Measurements from ENCODE around the gene DEFB127. TPM values are rescaled to one million over a fixed set of nuclear protein-coding genes. Genes with fewer than 3 reads are reported as not detected.

Gene DEFB127
- total RNA-seq, result not detected in 2 replicates

DNA sequence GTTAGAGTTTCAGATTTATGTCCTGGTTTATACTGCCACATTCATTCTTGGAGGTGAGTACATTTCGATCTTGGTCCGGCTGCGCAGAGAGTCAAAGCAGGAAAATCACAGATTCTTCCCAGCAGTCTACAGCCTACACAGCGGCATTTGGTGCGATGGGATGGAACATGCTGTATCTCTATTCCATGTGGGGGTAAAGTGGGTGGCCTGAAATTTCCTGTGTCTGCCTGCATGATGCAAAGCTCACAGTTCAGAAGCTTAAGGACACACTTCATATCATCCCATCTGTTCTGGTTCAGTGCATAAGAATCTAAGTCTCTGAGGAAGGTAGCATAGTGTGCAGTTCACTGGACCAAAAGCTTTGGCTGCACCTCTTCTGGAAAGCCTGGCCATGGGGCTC, at the start of gene DEFB127:
DEFB127 (plus strand) TSS at position 301 of the 400 bp plus-strand sequence; CDS start at position 392, 91 bp downstream.

GRCh38 chr20:142290-142689, 15.0 kb upstream of the DEFB127 start, which contains the start of gene DEFB126:
Gene DEFB126 (plus strand): TSS chr20:142590. CDS start chr20:142629, 39 bp downstream.

DNA sequence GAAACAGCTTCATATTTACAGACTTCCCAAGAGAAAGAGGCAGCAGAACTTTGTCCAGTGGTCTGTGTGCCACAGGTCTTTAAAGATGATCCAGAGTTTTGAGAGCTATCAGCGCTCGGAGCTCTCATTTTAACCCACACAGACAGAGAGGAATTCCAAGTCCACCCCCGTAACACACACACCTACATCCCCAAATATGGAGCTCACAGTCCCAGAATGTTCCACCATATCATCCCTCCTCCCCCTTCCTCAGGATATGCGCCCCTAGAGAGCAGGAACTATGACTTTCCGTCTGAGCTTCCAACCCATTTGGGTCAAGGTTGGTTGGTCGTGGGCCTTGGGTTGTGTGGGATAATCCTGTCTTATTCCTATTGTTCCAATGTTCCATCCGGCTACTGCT, 32.4 kb downstream of the DEFB127 start, which contains the start of gene DEFB128:
DEFB128 (minus strand) TSS at position 101 of the 400 bp plus-strand sequence; CDS start at position 13, 88 bp downstream.

Other genes with a start within 250 kb of the DEFB127 start
- not detected in 2 replicates for gene DEFB125, start 69.8 kb upstream of the DEFB127 start, total RNA-seq
- gene DEFB126, start 14.9 kb upstream of the DEFB127 start, total RNA-seq, result not detected in 2 replicates
- gene DEFB128, start 32.3 kb downstream of the DEFB127 start, total RNA-seq, result not detected in 2 replicates
- not detected in 2 replicates for gene DEFB129, start 69.8 kb downstream of the DEFB127 start, total RNA-seq
- gene DEFB132, start 100.3 kb downstream of the DEFB127 start, total RNA-seq, result not detected in 2 replicates
- gene C20orf96, start 133.3 kb downstream of the DEFB127 start, total RNA-seq, result 3.2 and 3.6 TPM in 2 replicates
- 12.1 TPM in 2 replicates for gene ZCCHC3, start 140.1 kb downstream of the DEFB127 start, total RNA-seq
- 3.1 and 4.1 TPM in 2 replicates for gene SOX12, start 168.1 kb downstream of the DEFB127 start, total RNA-seq
- 25.2 and 26.2 TPM in 2 replicates for gene NRSN2, start 189.7 kb downstream of the DEFB127 start, total RNA-seq
- 16.1 and 64.2 TPM in 2 replicates for gene TRIB3, start 223.3 kb downstream of the DEFB127 start, total RNA-seq

Data from bronchial smooth muscle cell (primary cell).